Stimulated activated CD4-positive, alpha-beta T cell treated with anti-CD3 and anti-CD28 coated beads, Interleukin-12 subunit alpha, Interleukin-12 subunit beta, amount 100 ng/mL, for 4 hours (primary cell): ENCODE measurements around the gene TTC39C.

ENCODE experiments used
- DNase-seq: peaks from one replicate; pipeline ENCODE4 v3.0.0-alpha.2; 2020

The TTC39C gene

DNA sequence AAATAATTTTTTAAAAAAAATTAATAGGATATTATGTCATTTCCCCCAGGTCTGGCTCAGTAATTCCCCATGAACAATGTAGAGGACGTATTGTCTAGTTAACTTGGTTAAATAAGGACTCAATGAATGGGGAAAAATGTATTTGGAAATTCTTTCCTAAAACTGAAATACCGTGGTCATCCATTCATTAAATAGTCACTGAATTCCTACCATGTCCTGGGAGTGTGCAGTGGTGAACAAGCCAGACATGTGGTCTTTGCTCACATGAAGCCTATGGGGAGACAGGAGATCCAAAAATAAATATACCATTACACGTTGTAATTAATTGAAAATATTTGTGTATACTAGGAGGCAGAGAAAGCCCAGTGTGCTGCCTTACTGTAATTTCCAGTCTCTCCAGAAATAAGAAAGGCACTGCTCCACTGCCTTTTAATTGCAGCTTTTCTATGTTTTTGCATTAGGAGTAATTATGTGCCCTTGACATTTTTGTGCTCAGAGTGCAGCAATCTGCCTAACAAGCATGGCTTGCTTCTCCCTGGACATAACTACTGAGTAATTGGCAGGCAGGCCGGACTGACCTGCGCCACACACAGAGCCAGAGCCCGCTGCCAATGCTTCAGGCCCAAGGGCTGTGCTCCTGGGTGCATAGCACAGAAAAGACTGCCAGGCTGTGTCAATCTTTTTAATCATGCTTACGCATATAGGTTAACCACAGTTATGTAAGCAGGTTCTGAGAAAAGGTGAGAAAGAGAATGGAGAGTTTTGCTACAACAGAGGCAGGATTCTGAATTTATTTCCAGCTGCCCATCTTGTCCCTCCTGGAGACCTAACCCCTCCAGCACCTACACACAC is 22.2 kb upstream of the TTC39C start:
- no peak for DNase-seq

GRCh38 chr18:23992941-23993280 is 21.6 kb upstream of the TTC39C start:
- DNase-seq = no peak

DNA sequence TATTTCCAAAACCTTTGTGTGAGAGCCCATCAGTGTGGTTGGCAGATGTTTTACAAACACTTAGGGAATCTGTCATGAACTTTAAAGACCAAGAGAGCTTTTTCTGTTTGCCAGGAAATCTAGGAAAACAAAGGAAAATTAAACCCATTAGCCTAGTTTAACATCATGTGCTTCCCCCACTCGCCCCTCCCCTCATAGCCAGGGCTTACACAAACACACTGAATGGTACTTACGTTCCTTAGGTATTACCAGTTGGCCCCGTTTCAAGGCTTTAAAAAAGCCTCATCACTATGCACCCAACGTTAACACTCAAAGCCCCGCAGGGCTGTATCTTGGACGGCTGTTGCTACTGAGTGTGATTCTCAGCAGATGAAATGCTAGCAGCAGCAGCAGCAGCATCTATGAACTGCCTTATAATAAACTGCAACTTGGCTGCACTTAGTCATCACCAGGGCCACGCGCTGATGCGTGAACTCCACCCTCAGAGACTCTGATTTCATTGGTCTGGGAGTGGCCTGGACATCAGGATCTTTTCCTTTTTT is 20.1 kb upstream of the TTC39C start:
- DNase-seq = no peak

- DNase-seq = no peak
Measured at GRCh38 chr18:23995180-23995579, 19.4 kb upstream of the TTC39C start.

- DNase-seq = no peak
Measured at GRCh38 chr18:23998018-23998417, 16.5 kb upstream of the TTC39C start.

GRCh38 chr18:23998820-23999219 is 15.7 kb upstream of the TTC39C start:
- DNase-seq = no peak

DNA sequence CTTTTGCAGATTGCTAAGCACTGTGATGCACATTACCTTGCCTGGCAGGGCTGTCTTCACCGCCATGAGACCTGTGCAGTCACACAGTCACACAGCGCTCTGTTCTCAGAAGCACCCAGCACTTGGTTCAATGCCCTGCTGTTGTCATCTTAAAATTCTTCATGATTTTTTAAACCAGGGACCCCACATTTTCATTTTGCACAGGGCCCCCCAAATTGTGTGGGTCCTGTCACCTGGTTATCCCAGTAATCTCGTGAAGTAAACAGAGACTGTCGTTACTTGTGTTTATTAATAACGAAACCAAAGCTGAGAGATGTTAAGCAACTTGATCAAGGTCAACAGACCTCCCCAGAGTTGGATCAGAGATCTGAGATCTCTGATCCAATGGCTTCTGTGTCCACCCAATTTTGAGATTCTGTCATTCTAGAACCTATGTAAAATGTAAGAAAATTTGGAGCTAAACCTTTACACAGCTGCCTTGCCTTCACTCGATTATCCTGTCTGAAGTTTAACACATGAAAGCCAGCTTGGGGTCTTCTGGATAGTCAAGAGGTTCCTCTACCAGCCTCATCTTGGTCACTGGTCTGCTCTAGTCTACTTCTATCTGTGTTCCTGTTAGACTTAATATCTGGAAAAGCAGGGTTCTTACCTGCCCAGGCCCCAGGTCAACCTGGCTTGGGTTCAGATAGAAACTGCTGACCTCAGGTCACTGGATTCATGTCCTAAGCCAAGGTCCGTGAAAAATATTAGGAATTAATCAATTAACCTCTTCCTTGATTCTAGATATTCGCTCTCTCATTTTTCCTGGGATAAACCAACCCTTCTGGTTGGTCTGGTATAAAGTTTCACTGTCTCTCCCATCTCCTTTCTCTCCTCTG is 13.7 kb upstream of the TTC39C start:
- no peak for DNase-seq

- no peak for DNase-seq
Measured at GRCh38 chr18:24002479-24002878, 12.1 kb upstream of the TTC39C start.

DNA sequence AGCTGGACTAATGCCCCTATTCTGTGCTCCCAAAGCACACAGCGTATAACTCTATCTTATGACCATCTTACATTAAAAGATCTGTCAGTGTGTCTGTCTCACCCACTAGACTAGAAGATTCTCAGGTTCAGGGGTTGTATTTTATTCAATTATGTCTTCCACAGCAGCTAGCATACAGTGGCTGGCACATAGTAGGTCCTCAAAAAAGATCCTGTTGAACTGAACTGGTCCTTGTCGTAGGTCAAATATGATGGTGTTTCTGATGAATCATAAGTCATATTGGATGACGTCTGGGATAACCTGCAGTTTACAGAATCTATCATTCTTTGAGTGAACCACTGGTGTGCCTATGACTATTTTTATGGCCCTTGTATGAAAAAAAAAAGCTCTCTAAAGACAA is 11.3 kb upstream of the TTC39C start:
- DNase-seq = no peak

DNA sequence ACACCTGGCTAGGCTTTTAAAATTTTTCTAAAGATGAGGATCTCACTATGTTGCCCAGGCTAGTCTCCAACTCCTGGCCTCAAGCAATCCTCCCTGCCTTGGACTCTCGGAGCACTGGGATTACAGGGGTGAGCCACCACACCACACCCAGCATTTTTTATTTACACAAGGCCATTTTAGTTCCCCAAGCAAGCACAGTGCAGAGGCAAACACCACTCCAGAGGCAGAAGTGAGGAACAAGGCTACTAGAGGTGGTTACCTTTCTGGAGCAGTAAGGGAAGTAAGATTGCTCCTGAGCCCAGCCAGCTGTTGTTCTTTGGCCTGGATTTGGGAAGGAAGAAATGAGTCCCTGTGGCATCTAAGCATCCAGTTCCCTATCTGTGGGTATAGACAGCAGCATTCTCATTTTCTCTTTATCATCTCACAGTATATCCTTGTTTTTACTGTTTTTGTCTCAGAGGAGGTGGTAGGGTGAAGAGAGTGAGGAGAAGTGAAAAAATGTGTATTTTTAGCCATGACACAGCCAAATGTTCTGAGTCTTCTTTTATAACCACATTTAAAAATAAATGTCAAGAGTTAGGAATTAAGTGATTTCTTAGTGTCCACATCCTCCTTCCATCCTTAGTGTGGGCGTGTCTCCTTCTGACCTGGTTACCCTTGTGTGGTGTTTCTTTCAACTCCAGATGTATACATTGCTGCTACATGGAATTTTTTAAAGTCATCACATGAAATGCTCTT is 10.5 kb upstream of the TTC39C start:
- DNase-seq = no peak

DNA sequence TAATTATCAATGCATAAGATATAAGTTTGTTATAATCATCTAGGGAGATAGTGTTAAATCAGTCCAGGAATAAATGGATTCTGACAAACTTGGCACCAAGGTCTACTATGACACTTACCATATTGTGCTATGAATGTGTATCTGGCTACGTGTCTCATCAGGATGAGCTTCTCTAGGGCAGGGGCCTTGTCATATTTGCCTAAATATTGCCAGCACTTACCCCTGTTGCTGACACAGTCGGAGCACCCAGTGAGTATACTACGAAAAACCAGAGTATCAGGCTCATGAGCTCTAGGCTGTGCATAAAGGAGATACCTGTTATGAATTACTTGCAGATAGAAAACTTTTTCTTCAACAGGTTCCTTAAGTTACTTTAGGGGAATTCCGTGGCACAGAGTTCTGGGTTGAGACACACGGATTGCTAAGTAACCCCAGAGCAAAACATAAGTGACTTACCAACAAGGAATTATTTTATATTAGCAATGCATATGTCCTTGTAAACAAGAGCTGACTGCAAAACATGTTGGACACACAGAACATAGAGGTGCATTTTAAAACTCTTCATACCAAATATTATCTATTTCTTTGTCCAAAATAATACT is 7.7 kb upstream of the TTC39C start:
- no peak for DNase-seq

DNA sequence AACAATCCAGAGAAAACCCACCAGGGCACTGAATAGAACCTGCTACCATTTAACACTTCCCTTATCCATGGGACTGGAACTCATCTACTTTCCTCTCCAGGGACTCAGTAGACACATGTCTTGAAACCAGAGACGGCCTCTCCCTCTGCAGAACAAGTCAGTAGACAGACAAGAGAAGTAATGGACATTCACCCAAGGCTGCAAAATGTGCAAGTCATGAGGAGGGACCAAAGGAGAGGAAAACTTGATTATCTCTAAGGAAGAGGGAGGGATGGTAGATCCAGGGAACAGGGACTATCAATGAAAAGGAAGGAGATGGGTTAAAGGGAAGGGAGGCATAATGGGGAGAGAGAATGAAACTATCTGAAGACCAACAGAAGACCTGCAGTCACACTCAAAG is 5.3 kb upstream of the TTC39C start:
- no peak for DNase-seq

DNA sequence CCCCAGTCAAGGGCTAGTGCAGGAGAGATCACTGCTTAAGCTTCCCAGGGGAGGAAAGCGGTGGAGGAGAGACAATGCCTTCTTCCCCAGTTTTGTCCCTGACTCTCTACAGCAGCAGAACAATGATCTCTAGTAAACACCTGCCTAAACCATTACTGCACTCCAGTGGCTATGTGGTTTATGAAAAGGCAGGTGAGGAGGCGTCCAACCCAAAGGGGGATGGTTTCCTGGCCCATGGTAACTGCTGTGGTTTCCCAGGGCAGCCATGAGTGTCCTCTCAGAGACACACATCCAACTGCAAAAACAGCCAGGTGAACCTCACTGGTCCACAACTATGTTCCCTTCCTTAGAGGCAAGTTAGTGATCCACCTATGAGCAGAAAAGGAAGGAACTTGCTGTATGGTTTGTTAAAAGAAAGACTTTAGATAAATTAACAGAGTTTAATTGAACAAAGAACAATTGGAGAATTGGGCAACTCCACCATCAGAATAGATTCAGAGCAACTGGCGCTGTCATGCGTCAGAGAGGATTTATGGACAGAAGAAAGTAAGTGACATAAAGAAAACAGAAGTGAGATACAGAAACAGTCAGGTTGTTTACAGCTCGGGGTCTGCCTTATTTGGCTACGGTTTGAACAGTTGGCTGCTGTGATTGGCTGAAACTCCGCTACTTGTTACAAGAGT is 4.8 kb upstream of the TTC39C start:
- DNase-seq = no peak

DNA sequence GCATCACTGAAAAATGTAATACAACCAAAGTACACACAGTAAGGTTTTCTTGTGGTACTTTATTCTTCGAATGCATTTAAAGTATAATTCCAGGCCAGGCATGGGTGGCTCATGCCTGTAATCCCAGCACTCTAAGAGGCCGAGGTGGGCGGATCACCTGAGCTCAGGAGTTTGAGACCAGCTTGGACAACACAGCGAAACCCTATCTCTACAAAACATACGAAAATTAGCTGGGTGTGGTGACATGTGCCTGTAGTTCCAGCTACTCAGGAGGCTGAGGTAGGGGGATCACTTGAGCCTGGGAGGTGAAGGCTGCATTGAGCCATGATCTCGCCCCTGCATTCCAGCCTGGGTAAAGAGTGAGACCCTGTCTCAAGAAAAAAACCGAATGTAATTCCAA is 3.9 kb upstream of the TTC39C start:
- DNase-seq = no peak

GRCh38 chr18:24011123-24011917 is 3.2 kb upstream of the TTC39C start:
- DNase-seq = no peak

- DNase-seq = no peak
Measured at GRCh38 chr18:24013051-24013450, 1.5 kb upstream of the TTC39C start.

- peak; percentile 45 for DNase-seq
Measured at GRCh38 chr18:24014986-24015638, 558 bp downstream of the TTC39C start.

GRCh38 chr18:24015639-24016631 is 1.4 kb downstream of the TTC39C start:
- no peak for DNase-seq

- DNase-seq = no peak
Measured at GRCh38 chr18:24016643-24017042, 2.1 kb downstream of the TTC39C start.
